HepG2 (cell line): ENCODE data around the gene ATRIP. TPM values are rescaled to one million over a fixed set of nuclear protein-coding genes. Genes with fewer than 3 reads are reported as not detected.

Source experiments
- ASH2L ChIP-seq: fragments of 300-600, 200-600 bp; sonication (generic); IDR thresholded peaks from 2 replicates; pipeline ENCODE4 v1.7.0; 2017; ENCODE audit warnings: low read depth, mild to moderate bottlenecking, moderate library complexity, mixed read lengths, low read length; ENCODE audit not compliant: insufficient read length
- ATF6 ChIP-seq: sonication (generic); formaldehyde crosslinking; conservative IDR thresholded peaks from 2 replicates; pipeline ENCODE4 v1.4.0; 2020; ENCODE audit warnings: missing genetic modification reagents
- FOSL1 ChIP-seq: sonication (generic); formaldehyde crosslinking; IDR thresholded peaks from 2 replicates; pipeline ENCODE4 v1.9.0; 2021; ENCODE audit warnings: missing genetic modification reagents, borderline replicate concordance
- FOXJ3 ChIP-seq: sonication (generic); formaldehyde crosslinking; IDR thresholded peaks from 2 replicates; pipeline ENCODE4 v1.4.0; 2020; ENCODE audit warnings: missing genetic modification reagents, mild to moderate bottlenecking, borderline replicate concordance
- KAT8 ChIP-seq: IDR thresholded peaks from 2 replicates; pipeline ENCODE4 v1.6.1; 2016; ENCODE audit warnings: missing genetic modification reagents, missing compliant biosample characterization
- KMT2B ChIP-seq: IDR thresholded peaks from 2 replicates; pipeline ENCODE4 v1.6.1; 2016; ENCODE audit warnings: missing genetic modification reagents, missing compliant biosample characterization
- MIER3 ChIP-seq: IDR thresholded peaks from 2 replicates; pipeline ENCODE4 v1.6.1; 2016; ENCODE audit warnings: missing compliant biosample characterization, borderline replicate concordance
- NFYB ChIP-seq: sonication (generic); formaldehyde crosslinking; IDR thresholded peaks from 2 replicates; pipeline ENCODE4 v1.4.0; 2020; ENCODE audit warnings: missing genetic modification reagents
- PHF21A ChIP-seq: sonication (generic); formaldehyde crosslinking; IDR thresholded peaks from 2 replicates; pipeline ENCODE4 v1.5.0; 2020; ENCODE audit warnings: mild to moderate bottlenecking, missing genetic modification reagents
- POLR2A ChIP-seq, 2 experiments: IDR thresholded peaks; 2 replicates each; pipeline ENCODE4 v1.6.1; 2011; ENCODE audit warnings: low read depth in 2 of 2, low read length in 2 of 2, mild to moderate bottlenecking in 1 of 2, moderate library complexity in 1 of 2; ENCODE audit not compliant: insufficient read depth in 1 of 2
- POLR2G ChIP-seq: fragments of 200-400 bp; formaldehyde crosslinking; IDR thresholded peaks from 2 replicates; pipeline ENCODE4 v1.6.1; 2018; ENCODE audit warnings: mild to moderate bottlenecking, low read depth, low read length, moderate library complexity
- RAD21 ChIP-seq: fragments of 450-650 bp; formaldehyde crosslinking; IDR thresholded peaks from 2 replicates; pipeline ENCODE4 v1.5.0; 2020; ENCODE audit warnings: mild to moderate bottlenecking
- RBM22 ChIP-seq: fragments of 200-400 bp; formaldehyde crosslinking; optimal IDR thresholded peaks from 2 replicates; pipeline ENCODE3; 2017; ENCODE audit warnings: mild to moderate bottlenecking, low read length, moderate library complexity
- SMC3 ChIP-seq: IDR thresholded peaks from 2 replicates; pipeline ENCODE4 v1.6.1; 2011; ENCODE audit warnings: low read length, improper control_type of control experiment
- STAG1 ChIP-seq: sonication (generic); formaldehyde crosslinking; IDR thresholded peaks from 2 replicates; pipeline ENCODE4 v1.4.0; 2020; ENCODE audit warnings: missing genetic modification reagents
- TEAD3 ChIP-seq: optimal IDR thresholded peaks from 2 replicates; pipeline ENCODE3; 2016; ENCODE audit warnings: borderline replicate concordance
- TGIF2 ChIP-seq: IDR thresholded peaks from 2 replicates; pipeline ENCODE4 v1.6.1; 2016; ENCODE audit warnings: control low read depth, missing compliant biosample characterization
- ZEB1 ChIP-seq: IDR thresholded peaks from 2 replicates; pipeline ENCODE4 v1.6.1; 2012; ENCODE audit warnings: mild to moderate bottlenecking, low read depth, inconsistent platforms; ENCODE audit not compliant: insufficient replicate concordance
- ZMYM3 ChIP-seq: sonication (generic); formaldehyde crosslinking; IDR thresholded peaks from 2 replicates; pipeline ENCODE4 v1.5.1; 2020; ENCODE audit warnings: mild to moderate bottlenecking, missing genetic modification reagents
- ZNF121 ChIP-seq: sonication (generic); formaldehyde crosslinking; IDR thresholded peaks from 2 replicates; pipeline ENCODE4 v1.5.0; 2020; ENCODE audit warnings: mild to moderate bottlenecking, missing genetic modification reagents
- ZNF3 ChIP-seq: IDR thresholded peaks from 2 replicates; pipeline ENCODE4 v1.7.0; 2017; ENCODE audit warnings: inconsistent platforms
- ZNF34 ChIP-seq: sonication (generic); formaldehyde crosslinking; IDR thresholded peaks from 2 replicates; pipeline ENCODE4 v1.4.0; 2020; ENCODE audit warnings: mild to moderate bottlenecking, missing genetic modification reagents, borderline replicate concordance
- ZNF670 ChIP-seq: sonication (generic); formaldehyde crosslinking; IDR thresholded peaks from 2 replicates; pipeline ENCODE4 v1.8.0; 2022; ENCODE audit warnings: mild to moderate bottlenecking, missing genetic modification reagents, borderline replicate concordance
- polyA plus RNA-seq, 8 experiments: library from polyadenylated mRNA; depleted of rRNA in 3 of 8; stranded (reverse) in 7 of 8; unstranded in 1 of 8; fragments of >200 nt; fragmentation: Illumina TruSeq in 4 of 8; extraction: Trizol in 4 of 8; gene quantifications; 2 replicates each; pipeline versions ENCODE4 v1.2.1 to v1.2.3, GENCODE V29; 2011 to 2016; ENCODE audit warnings: low read depth in 4 of 8, missing spikeins in 1 of 8, mixed read lengths in 1 of 8; ENCODE audit not compliant: insufficient read depth in 1 of 8
- total RNA-seq, 5 experiments: library from RNA; depleted of rRNA; stranded (reverse); fragments of >200 nt; fragmentation: Illumina TruSeq; extraction: Trizol; gene quantifications; 2 replicates each; pipeline ENCODE4 v1.2.3, GENCODE V29; 2016; ENCODE audit warnings: low read depth in 1 of 5
- TF ChIP-seq, protein P1 (sequence below): sonication (generic); formaldehyde crosslinking; IDR thresholded peaks from 2 replicates; pipeline ENCODE4 v1.5.1; 2020; ENCODE audit warnings: mild to moderate bottlenecking, moderate library complexity, missing genetic modification reagents
- TF ChIP-seq, protein P2 (sequence below): sonication (generic); formaldehyde crosslinking; IDR thresholded peaks from 2 replicates; pipeline ENCODE4 v1.8.0; 2023; ENCODE audit warnings: mild to moderate bottlenecking, missing genetic modification reagents
- TF ChIP-seq, protein P3 (sequence below): sonication (generic); formaldehyde crosslinking; IDR thresholded peaks from 2 replicates; pipeline ENCODE4 v1.5.0; 2020; ENCODE audit warnings: mild to moderate bottlenecking, missing genetic modification reagents, moderate library complexity

ATRIP gene
- total and polyA plus RNA-seq, 2 of the 13 experiments (the other 11 are each of a cell fraction or from before 2014, with no cell fraction given) = 5.1 to 12.5 TPM

DNA sequence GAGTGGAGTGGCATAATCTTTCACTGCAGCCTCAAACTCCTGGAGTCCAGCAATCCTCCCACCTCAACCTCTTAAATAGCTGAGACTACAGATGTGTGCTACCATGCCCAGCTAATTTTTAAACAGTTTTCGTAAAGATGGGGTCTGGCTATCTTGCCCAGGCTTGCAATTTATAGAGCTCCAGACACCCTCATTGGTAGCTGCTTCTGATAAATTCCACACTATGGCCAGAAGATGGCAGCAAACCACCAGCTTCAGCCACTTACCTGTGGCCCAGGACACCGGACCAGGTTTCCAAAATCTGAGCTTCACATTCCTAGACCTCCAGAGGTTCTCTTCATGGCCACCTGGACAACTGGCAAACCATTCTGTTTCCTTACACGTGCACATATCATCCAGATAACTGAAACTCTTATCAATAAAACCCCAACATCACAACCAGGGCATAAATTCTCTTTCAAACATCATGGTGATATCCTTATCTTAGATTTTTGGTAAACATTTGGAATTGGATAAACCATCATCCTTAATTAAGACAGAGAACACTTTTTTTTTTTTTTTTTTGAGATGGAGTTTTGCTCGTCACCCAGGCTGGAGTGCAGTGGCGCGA is 45.6 kb upstream of the ATRIP start (continued):
- TF ChIP-seq ASH2L (no peak), RAD21 (CRISPR knock-in tag) (peak; percentile 87), ZNF34 (CRISPR knock-in tag) (no peak), STAG1 (CRISPR knock-in tag) (peak; percentile 84), MIER3 (CRISPR knock-in tag) (no peak), TEAD3 (CRISPR knock-in tag) (peak; percentile 78), FOSL1 (CRISPR knock-in tag) (no peak), PHF21A (CRISPR knock-in tag) (0 out of 2 replicates have a peak, but pooled peaks have one; percentile 39), ATF6 (CRISPR knock-in tag) (no peak), ZNF3 (CRISPR knock-in tag) (peak; percentile 54; the same call in 1 of the 2 replicates), ZEB1 (peak; percentile 44), FOXJ3 (no peak), POLR2G (peak; percentile 68), KAT8 (CRISPR knock-in tag) (0 out of 2 replicates have a peak, but pooled peaks have one; percentile 17), KMT2B (CRISPR knock-in tag) (0 out of 2 replicates have a peak, but pooled peaks have one; percentile 28), POLR2A (IDR thresholded peaks at IDR 0.05; ENCODE audit: insufficient read depth in 1 of 2, low read depth in 2 of 2, low read length in 2 of 2) (0 out of 4 replicates have a peak, but pooled peaks of 1 of the 2 experiments have one; percentile 1), ZMYM3 (CRISPR knock-in tag) (peak; percentile 61; the same call in 1 of the 2 replicates), ZNF670 (0 out of 2 replicates have a peak, but pooled peaks have one; percentile 28), TGIF2 (CRISPR knock-in tag) (no peak), ZNF121 (CRISPR knock-in tag) (peak; percentile 100), NFYB (CRISPR knock-in tag) (0 out of 2 replicates have a peak, but pooled peaks have one; percentile 13), SMC3 (peak; percentile 85), RBM22 (peak; percentile 86)
- TF ChIP-seq, protein P1, sequence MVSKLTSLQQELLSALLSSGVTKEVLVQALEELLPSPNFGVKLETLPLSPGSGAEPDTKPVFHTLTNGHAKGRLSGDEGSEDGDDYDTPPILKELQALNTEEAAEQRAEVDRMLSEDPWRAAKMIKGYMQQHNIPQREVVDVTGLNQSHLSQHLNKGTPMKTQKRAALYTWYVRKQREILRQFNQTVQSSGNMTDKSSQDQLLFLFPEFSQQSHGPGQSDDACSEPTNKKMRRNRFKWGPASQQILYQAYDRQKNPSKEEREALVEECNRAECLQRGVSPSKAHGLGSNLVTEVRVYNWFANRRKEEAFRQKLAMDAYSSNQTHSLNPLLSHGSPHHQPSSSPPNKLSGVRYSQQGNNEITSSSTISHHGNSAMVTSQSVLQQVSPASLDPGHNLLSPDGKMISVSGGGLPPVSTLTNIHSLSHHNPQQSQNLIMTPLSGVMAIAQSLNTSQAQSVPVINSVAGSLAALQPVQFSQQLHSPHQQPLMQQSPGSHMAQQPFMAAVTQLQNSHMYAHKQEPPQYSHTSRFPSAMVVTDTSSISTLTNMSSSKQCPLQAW = 0 out of 2 replicates have a peak, but pooled peaks have one; percentile 21
- TF ChIP-seq, protein P2, sequence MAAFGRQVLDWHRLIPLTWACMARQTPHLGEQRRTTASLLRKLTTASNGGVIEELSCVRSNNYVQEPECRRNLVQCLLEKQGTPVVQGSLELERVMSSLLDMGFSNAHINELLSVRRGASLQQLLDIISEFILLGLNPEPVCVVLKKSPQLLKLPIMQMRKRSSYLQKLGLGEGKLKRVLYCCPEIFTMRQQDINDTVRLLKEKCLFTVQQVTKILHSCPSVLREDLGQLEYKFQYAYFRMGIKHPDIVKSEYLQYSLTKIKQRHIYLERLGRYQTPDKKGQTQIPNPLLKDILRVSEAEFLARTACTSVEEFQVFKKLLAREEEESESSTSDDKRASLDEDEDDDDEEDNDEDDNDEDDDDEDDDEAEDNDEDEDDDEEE = 0 out of 2 replicates have a peak, but pooled peaks have one; percentile 30
- TF ChIP-seq, protein P3, sequence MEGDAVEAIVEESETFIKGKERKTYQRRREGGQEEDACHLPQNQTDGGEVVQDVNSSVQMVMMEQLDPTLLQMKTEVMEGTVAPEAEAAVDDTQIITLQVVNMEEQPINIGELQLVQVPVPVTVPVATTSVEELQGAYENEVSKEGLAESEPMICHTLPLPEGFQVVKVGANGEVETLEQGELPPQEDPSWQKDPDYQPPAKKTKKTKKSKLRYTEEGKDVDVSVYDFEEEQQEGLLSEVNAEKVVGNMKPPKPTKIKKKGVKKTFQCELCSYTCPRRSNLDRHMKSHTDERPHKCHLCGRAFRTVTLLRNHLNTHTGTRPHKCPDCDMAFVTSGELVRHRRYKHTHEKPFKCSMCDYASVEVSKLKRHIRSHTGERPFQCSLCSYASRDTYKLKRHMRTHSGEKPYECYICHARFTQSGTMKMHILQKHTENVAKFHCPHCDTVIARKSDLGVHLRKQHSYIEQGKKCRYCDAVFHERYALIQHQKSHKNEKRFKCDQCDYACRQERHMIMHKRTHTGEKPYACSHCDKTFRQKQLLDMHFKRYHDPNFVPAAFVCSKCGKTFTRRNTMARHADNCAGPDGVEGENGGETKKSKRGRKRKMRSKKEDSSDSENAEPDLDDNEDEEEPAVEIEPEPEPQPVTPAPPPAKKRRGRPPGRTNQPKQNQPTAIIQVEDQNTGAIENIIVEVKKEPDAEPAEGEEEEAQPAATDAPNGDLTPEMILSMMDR (CRISPR knock-in tag) = peak; percentile 85
